HL-60 (cell line): ENCODE results near the gene FOCAD.

Source experiments
- DNase-seq, 2 experiments: peaks; one replicate each; pipeline ENCODE4 v3.0.0-alpha.2; 2010 to 2020; ENCODE audit warnings: low read depth in 1 of 2, low spot score in 1 of 2
- H3K27ac ChIP-seq: fragments of 250-450 bp; sonication (Bioruptor Pico); replicated peaks from 2 replicates; pipeline ENCODE4 v1.5.1; 2020; ENCODE audit warnings: mild to moderate bottlenecking, moderate library complexity
- H3K27me3 ChIP-seq: fragments of 250-450 bp; sonication (Bioruptor Pico); 2 replicates; pipeline ENCODE4 v1.5.1; 2021; ENCODE audit warnings: mild to moderate bottlenecking, moderate library complexity; ENCODE audit not compliant: insufficient read depth, poor library complexity, severe bottlenecking
- H3K4me3 ChIP-seq: replicated peaks from 2 replicates; pipeline ENCODE4 v1.5.1; 2011; ENCODE audit warnings: mild to moderate bottlenecking, control low read depth, low read length; ENCODE audit not compliant: insufficient read depth
- CTCF ChIP-seq: IDR thresholded peaks from one replicate; pipeline ENCODE4 v1.5.1; 2011; ENCODE audit warnings: low read length, control low read depth, inconsistent platforms; ENCODE audit not compliant: insufficient read depth
- GABPA ChIP-seq: IDR thresholded peaks from 2 replicates; pipeline ENCODE4 v1.6.1; 2012; ENCODE audit warnings: low read depth
- POLR2AphosphoS5 ChIP-seq: IDR thresholded peaks from 2 replicates; pipeline ENCODE4 v1.6.1; 2012; ENCODE audit warnings: low read depth
- REST ChIP-seq: IDR thresholded peaks from 2 replicates; pipeline ENCODE4 v1.6.1; 2012; ENCODE audit warnings: low read depth; ENCODE audit not compliant: insufficient replicate concordance
- SPI1 ChIP-seq: IDR thresholded peaks from 2 replicates; pipeline ENCODE4 v1.6.1; 2012; ENCODE audit warnings: low read depth, mild to moderate bottlenecking, borderline replicate concordance

The FOCAD gene

GRCh38 chr9:20831028-20831427, 147.0 kb downstream of the FOCAD start:
- Histone ChIP-seq H3K27me3 (no peaks in the 10 kb centered on the region), H3K4me3 (no peak overlapping the region), H3K27ac (no peak overlapping the region)
- TF ChIP-seq GABPA: no peak
- no peak for TF ChIP-seq CTCF
- TF ChIP-seq SPI1: no peak
- DNase-seq: no peak

- no peak for DNase-seq
- Histone ChIP-seq H3K4me3 (no peak overlapping the region), H3K27ac (no peak overlapping the region)
Observed at GRCh38 chr9:20832775-20833174, 148.7 kb downstream of the FOCAD start.

GRCh38 chr9:20835377-20836286, 151.6 kb downstream of the FOCAD start:
- H3K27ac ChIP-seq: no peak overlapping the region
- no peak overlapping the region for H3K4me3 ChIP-seq
- no peaks in the 10 kb centered on the region for H3K27me3 ChIP-seq
- TF ChIP-seq SPI1 (no peak), POLR2AphosphoS5 (no peak), REST (no peak), GABPA (no peak)
- DNase-seq: no peak

More at GRCh38 chr9:20832775-20833174, 148.7 kb downstream of the FOCAD start:
- H3K27me3 ChIP-seq: no peaks in the 10 kb centered on the region
- no peak for TF ChIP-seq CTCF
- no peak for TF ChIP-seq SPI1
- TF ChIP-seq POLR2AphosphoS5: no peak
- TF ChIP-seq GABPA: no peak
- no peak for TF ChIP-seq REST

- no peak overlapping the region for H3K4me3 ChIP-seq
- DNase-seq: no peak
- TF ChIP-seq POLR2AphosphoS5 (no peak), REST (no peak), GABPA (no peak), SPI1 (no peak), CTCF (no peak)
Observed at GRCh38 chr9:20837166-20837565, 153.1 kb downstream of the FOCAD start.

More at GRCh38 chr9:20837166-20837565, 153.1 kb downstream of the FOCAD start:
- H3K27ac ChIP-seq: no peak overlapping the region
- H3K27me3 ChIP-seq: no peaks in the 10 kb centered on the region
